Caco-2 (cell line): ENCODE results near the gene MINDY4B. TPM values are rescaled to one million over a fixed set of nuclear protein-coding genes. Genes with fewer than 3 reads are reported as not detected.

ENCODE experiments used
- Bru-seq: library from RNA; stranded (reverse); fragments of 400-500 nt; gene quantifications from one replicate; lab custom pipeline; 2021; lab: Mats Ljungman, UMichigan
- BruChase-seq, 2 experiments: library from RNA; stranded (reverse); fragments of 400-500 nt; gene quantifications; one replicate each; lab custom pipeline; 2021; lab: Mats Ljungman, UMichigan
- BruUV-seq: library from RNA; stranded (reverse); fragments of 400-500 nt; replicated peaks from 2 replicates; lab custom pipeline; 2021; lab: Mats Ljungman, UMichigan
- CTCF ChIA-PET: fragments of 300-600 bp; sonication (Branson Sonifier 250); formaldehyde crosslinking; loops from one replicate; lab custom pipeline; 2022; ENCODE audit warnings: antibody characterized with exemption; lab: Charles Lee
- POLR2A ChIA-PET: fragments of 300-600 bp; sonication (Branson Sonifier 250); formaldehyde crosslinking; loops from one replicate; lab custom pipeline; 2022; ENCODE audit warnings: antibody characterized with exemption; lab: Charles Lee
- DNase-seq, 2 experiments: peaks; one replicate each; pipeline versions ENCODE4 v3.0.0 to v3.0.0-alpha.2; 2020 to 2022
- H3K27me3 ChIP-seq: replicated peaks from 2 replicates; pipeline ENCODE4 v1.6.0; 2011; ENCODE audit warnings: low read length; ENCODE audit not compliant: control insufficient read depth, insufficient read depth
- H3K36me3 ChIP-seq: 2 replicates; pipeline ENCODE4 v1.5.1; 2011; ENCODE audit warnings: low read length; ENCODE audit not compliant: control insufficient read depth, insufficient read depth
- H3K4me1 ChIP-seq: fragments of 250-450 bp; sonication (Bioruptor Pico); 2 replicates; pipeline ENCODE4 v1.5.1; 2020; ENCODE audit warnings: mild to moderate bottlenecking
- H3K4me3 ChIP-seq: 2 replicates; pipeline ENCODE4 v1.5.1; 2011; ENCODE audit warnings: low read depth, mild to moderate bottlenecking, control low read depth, low read length
- H3K9me3 ChIP-seq: fragments of 250-450 bp; sonication (Bioruptor Pico); 2 replicates; pipeline ENCODE4 v1.5.1; 2020; ENCODE audit warnings: mild to moderate bottlenecking, moderate library complexity
- H3K27ac Mint-ChIP-seq: one replicate; pipeline ENCODE4 v1.8.0; 2022; ENCODE audit warnings: mixed read lengths; ENCODE audit not compliant: unreplicated experiment
- H3K27me3 Mint-ChIP-seq: one replicate; pipeline ENCODE4 v1.8.0; 2022; ENCODE audit warnings: mixed read lengths; ENCODE audit not compliant: insufficient read depth, unreplicated experiment
- H3K36me3 Mint-ChIP-seq: one replicate; pipeline ENCODE4 v1.8.0; 2022; ENCODE audit warnings: mild to moderate bottlenecking, mixed read lengths; ENCODE audit not compliant: insufficient read depth, unreplicated experiment
- H3K4me1 Mint-ChIP-seq: one replicate; pipeline ENCODE4 v1.8.0; 2022; ENCODE audit warnings: low read depth, mixed read lengths; ENCODE audit not compliant: unreplicated experiment
- H3K4me3 Mint-ChIP-seq: one replicate; pipeline ENCODE4 v1.8.0; 2022; ENCODE audit warnings: mild to moderate bottlenecking, moderate library complexity, mixed read lengths; ENCODE audit not compliant: unreplicated experiment
- H3K9me3 Mint-ChIP-seq: one replicate; pipeline ENCODE4 v1.8.0; 2022; ENCODE audit warnings: mixed read lengths; ENCODE audit not compliant: unreplicated experiment
- intact Hi-C: fragments of 100-400 bp; cut with micrococcal nuclease; formaldehyde crosslinking; loops from one replicate; pipeline ENCODE4 v1.10.0; 2022; ENCODE audit not compliant: unreplicated experiment
- long read RNA-seq: library from polyadenylated mRNA; stranded (forward); transcript quantifications from one replicate; pipeline ENCODE4 v2.0.0, GENCODE V29; 2022
- total RNA-seq: library from RNA; stranded (reverse); gene quantifications from 2 replicates; pipeline ENCODE4 v1.2.3, GENCODE V29; 2022
- TF ChIP-seq, protein P1 (sequence below), 2 experiments: fragments of 200-600 bp in 1 of 2; IDR thresholded peaks; 1 replicate in 1 of 2; 2 replicates in 1 of 2; pipeline versions ENCODE4 v1.5.1 to v1.8.0; 2011 to 2022; ENCODE audit warnings: antibody characterized with exemption in 1 of 2, control low read depth in 1 of 2, inconsistent platforms in 1 of 2, low read depth in 1 of 2, low read length in 1 of 2, mild to moderate bottlenecking in 1 of 2, moderate library complexity in 1 of 2; ENCODE audit not compliant: insufficient read depth in 1 of 2, severe bottlenecking in 1 of 2, unreplicated experiment in 1 of 2

MINDY4B gene
- not detected in 2 replicates for total RNA-seq
- Bru-seq, nascent RNA = not detected
- BruChase-seq, experiment 1, labeled RNA remaining after a 2-hour chase = not detected
- BruChase-seq, experiment 2, labeled RNA remaining after a 6-hour chase = not detected
- long read RNA-seq = 0 reads

DNA sequence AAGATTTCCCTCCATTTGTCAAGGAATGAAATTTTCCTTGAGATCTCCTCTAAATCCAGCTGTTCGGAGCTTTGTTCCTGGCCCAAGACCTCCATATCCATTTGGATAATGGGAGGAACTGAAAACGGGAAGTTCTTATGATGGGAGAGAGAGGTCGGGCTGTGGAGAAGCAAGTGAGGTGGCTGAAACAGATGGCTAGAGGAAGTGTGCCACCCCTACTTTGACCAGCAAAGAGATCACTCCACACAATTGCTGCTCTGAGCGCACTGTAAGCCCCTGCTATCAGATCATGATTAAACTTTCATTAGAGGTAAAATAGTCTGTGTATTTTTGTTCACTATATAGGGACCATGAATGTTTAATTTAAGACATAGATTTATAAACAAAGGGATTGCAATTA lies at the start of gene MINDY4B:
Gene MINDY4B (minus strand): TSS at position 101 of the 400 bp plus-strand sequence. CDS start 0 bp downstream, at position 101.
- H3K27me3 ChIP-seq = no peaks in the 10 kb centered on the region
- Mint-ChIP-seq H3K27me3 (peaks cover 24% of the 10 kb centered on the region), H3K36me3 (no peaks in the 10 kb centered on the region), H3K4me3 (no peak within 1 kb of the TSS), H3K4me1 (no peaks in the 10 kb centered on the region), H3K9me3 (no peaks in the 10 kb centered on the region), H3K27ac (no peak within 1 kb of the TSS)
- DNase-seq = no peak
- BruUV-seq = no TSS peak
- H3K36me3 ChIP-seq = no peaks in the 10 kb centered on the region
- TF ChIP-seq, protein P1, sequence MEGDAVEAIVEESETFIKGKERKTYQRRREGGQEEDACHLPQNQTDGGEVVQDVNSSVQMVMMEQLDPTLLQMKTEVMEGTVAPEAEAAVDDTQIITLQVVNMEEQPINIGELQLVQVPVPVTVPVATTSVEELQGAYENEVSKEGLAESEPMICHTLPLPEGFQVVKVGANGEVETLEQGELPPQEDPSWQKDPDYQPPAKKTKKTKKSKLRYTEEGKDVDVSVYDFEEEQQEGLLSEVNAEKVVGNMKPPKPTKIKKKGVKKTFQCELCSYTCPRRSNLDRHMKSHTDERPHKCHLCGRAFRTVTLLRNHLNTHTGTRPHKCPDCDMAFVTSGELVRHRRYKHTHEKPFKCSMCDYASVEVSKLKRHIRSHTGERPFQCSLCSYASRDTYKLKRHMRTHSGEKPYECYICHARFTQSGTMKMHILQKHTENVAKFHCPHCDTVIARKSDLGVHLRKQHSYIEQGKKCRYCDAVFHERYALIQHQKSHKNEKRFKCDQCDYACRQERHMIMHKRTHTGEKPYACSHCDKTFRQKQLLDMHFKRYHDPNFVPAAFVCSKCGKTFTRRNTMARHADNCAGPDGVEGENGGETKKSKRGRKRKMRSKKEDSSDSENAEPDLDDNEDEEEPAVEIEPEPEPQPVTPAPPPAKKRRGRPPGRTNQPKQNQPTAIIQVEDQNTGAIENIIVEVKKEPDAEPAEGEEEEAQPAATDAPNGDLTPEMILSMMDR (IDR thresholded peaks at IDR 0.05; ENCODE audit: insufficient read depth in 1 of 2, low read depth in 1 of 2, low read length in 1 of 2, severe bottlenecking in 1 of 2, unreplicated experiment in 1 of 2) = no peak
- no peak within 1 kb of the TSS for H3K4me3 ChIP-seq
- ChIA-PET POLR2A (no interaction called here), CTCF (no interaction called here)
- H3K4me1 ChIP-seq = no peaks in the 10 kb centered on the region
- H3K9me3 ChIP-seq = no peaks in the 10 kb centered on the region
- intact Hi-C loops = no loop called here

DNA sequence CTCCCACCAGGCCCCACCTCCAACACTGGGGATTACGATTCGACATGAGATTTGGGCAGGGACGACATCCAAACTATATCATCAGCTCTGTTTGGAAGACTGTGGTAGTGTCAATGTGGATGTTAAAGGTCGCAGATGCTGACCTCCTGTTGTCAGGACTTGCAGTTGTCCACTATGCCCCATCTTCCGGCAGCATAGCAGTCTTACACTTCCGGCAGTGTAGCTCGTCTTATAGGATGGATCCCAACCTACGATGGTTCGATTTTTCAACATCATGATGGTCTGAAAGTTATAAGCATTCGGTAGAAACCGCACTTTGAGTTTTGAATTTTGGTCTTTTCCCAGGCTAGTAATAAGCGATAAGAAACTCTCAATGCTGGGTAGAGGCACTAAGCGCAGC lies 46.7 kb upstream of the MINDY4B start:
- POLR2A ChIA-PET = no interaction called here
- H3K9me3 ChIP-seq = no peaks in the 10 kb centered on the region
- no peak for DNase-seq
- CTCF ChIA-PET = no interaction called here
- H3K36me3 ChIP-seq = no peaks in the 10 kb centered on the region
- H3K4me3 Mint-ChIP-seq = no peak overlapping the region
- no peak overlapping the region for H3K4me3 ChIP-seq
- no peaks in the 10 kb centered on the region for H3K9me3 Mint-ChIP-seq
- H3K27me3 ChIP-seq = no peaks in the 10 kb centered on the region
- TF ChIP-seq, protein P1 (IDR thresholded peaks at IDR 0.05; ENCODE audit: insufficient read depth in 1 of 2, low read depth in 1 of 2, low read length in 1 of 2, severe bottlenecking in 1 of 2, unreplicated experiment in 1 of 2) = no peak
- no TSS peak for BruUV-seq
- no peaks in the 10 kb centered on the region for H3K36me3 Mint-ChIP-seq
- no peaks in the 10 kb centered on the region for H3K4me1 ChIP-seq
- peaks cover 38% of the 10 kb centered on the region for H3K27me3 Mint-ChIP-seq
- H3K4me1 Mint-ChIP-seq = no peaks in the 10 kb centered on the region
- intact Hi-C loops = no loop called here
- no peak overlapping the region for H3K27ac Mint-ChIP-seq

- no peaks in the 10 kb centered on the region for H3K27me3 ChIP-seq
- DNase-seq = no peak
- no peaks in the 10 kb centered on the region for H3K36me3 ChIP-seq
- H3K27me3 Mint-ChIP-seq = peaks cover 30% of the 10 kb centered on the region
- no peaks in the 10 kb centered on the region for H3K4me1 Mint-ChIP-seq
- CTCF ChIA-PET = no interaction called here
- no peaks in the 10 kb centered on the region for H3K4me1 ChIP-seq
- H3K4me3 Mint-ChIP-seq = no peak overlapping the region
- intact Hi-C loops = no loop called here
- TF ChIP-seq, protein P1 (IDR thresholded peaks at IDR 0.05; ENCODE audit: insufficient read depth in 1 of 2, low read depth in 1 of 2, low read length in 1 of 2, severe bottlenecking in 1 of 2, unreplicated experiment in 1 of 2) = no peak
- no TSS peak for BruUV-seq
- H3K36me3 Mint-ChIP-seq = no peaks in the 10 kb centered on the region
- no peak overlapping the region for H3K27ac Mint-ChIP-seq
- H3K9me3 Mint-ChIP-seq = no peaks in the 10 kb centered on the region
- no peaks in the 10 kb centered on the region for H3K9me3 ChIP-seq
- POLR2A ChIA-PET = no interaction called here
- no peak overlapping the region for H3K4me3 ChIP-seq
These were observed 40.2 kb upstream of the MINDY4B start for GRCh38 chr3:150945226-150946032.
